GM12892 (cell line): ENCODE data around the gene MAT2B. TPM values are rescaled to one million over a fixed set of nuclear protein-coding genes. Genes with fewer than 3 reads are reported as not detected.

Experiments used
- DNase-seq: peaks from one replicate; pipeline ENCODE4 v3.0.0; 2011; ENCODE audit not compliant: insufficient read length
- FAIRE-seq: peaks from 2 replicates; lab custom pipeline; 2011; peaks lifted over from hg19 to GRCh38; lab: Jason Lieb, UNC
- POLR2A ChIP-seq: IDR thresholded peaks from 2 replicates; pipeline ENCODE4 v1.6.1; 2011; ENCODE audit warnings: low read depth, low read length, control low read depth
- POLR2AphosphoS5 ChIP-seq: IDR thresholded peaks from 2 replicates; pipeline ENCODE4 v1.6.1; 2011; ENCODE audit warnings: low read depth, low read length, control low read depth
- TAF1 ChIP-seq: IDR thresholded peaks from 2 replicates; pipeline ENCODE4 v1.6.1; 2011; ENCODE audit warnings: low read depth, mild to moderate bottlenecking, control low read depth, low read length, borderline replicate concordance
- polyA plus RNA-seq: library from polyadenylated mRNA; unstranded; fragments of >200 nt; gene quantifications from one replicate; pipeline ENCODE4 v1.2.1, GENCODE V29; 2012; ENCODE audit warnings: missing spikeins, inconsistent platforms; ENCODE audit not compliant: missing spikeins

MAT2B gene
- polyA plus RNA-seq = 86.3 TPM

- peak; percentile 86 for TF ChIP-seq POLR2AphosphoS5
- peak; percentile 92 for TF ChIP-seq POLR2A
- no peak for TF ChIP-seq TAF1
- DNase-seq (peak; percentile 80), FAIRE-seq (peak; percentile 82)
These were observed at the start of gene MAT2B for GRCh38 chr5:163505368-163506094. TSS of gene MAT2B (plus strand) at chr5:163505619. CDS start at chr5:163505687, 68 bp downstream.

GRCh38 chr5:163456029-163456589, 49.3 kb upstream of the MAT2B start:
- TF ChIP-seq POLR2AphosphoS5 = no peak
- TF ChIP-seq POLR2A = no peak
- TF ChIP-seq TAF1 = no peak
- DNase-seq = no peak
- FAIRE-seq = no peak

GRCh38 chr5:163456840-163457239, 48.6 kb upstream of the MAT2B start:
- DNase-seq = no peak
- FAIRE-seq = no peak
- TF ChIP-seq POLR2AphosphoS5 (no peak), POLR2A (no peak), TAF1 (no peak)

GRCh38 chr5:163458778-163459385, 46.5 kb upstream of the MAT2B start:
- FAIRE-seq (peak; percentile 46), DNase-seq (no peak)
- no peak for TF ChIP-seq TAF1

- no peak for FAIRE-seq
- TF ChIP-seq POLR2AphosphoS5 (no peak), TAF1 (no peak), POLR2A (no peak)
These were observed 46.0 kb upstream of the MAT2B start for GRCh38 chr5:163459462-163459818.

GRCh38 chr5:163459819-163460561, 45.4 kb upstream of the MAT2B start, which contains the start of gene NUDCD2:
TSS of gene NUDCD2 (minus strand) at chr5:163460102. CDS start at chr5:163460050, 52 bp downstream.
- FAIRE-seq (peak; percentile 92), DNase-seq (peak; percentile 56)
- TF ChIP-seq POLR2A = peak; percentile 91
- peak; percentile 96 for TF ChIP-seq POLR2AphosphoS5
- TF ChIP-seq TAF1 = peak; percentile 39; the same call in 1 of the 2 replicates

More at GRCh38 chr5:163459462-163459818, 46.0 kb upstream of the MAT2B start:
- DNase-seq = no peak

- DNase-seq (no peak), FAIRE-seq (no peak)
- TF ChIP-seq POLR2A = peak; percentile 82
- TF ChIP-seq POLR2AphosphoS5 = peak; percentile 77
- peak; percentile 80; the same call in 1 of the 2 replicates for TF ChIP-seq TAF1
These were observed 44.8 kb upstream of the MAT2B start, which contains the start of gene HMMR for GRCh38 chr5:163460562-163461171. TSS of gene HMMR (plus strand) at chr5:163460632. CDS start at chr5:163460693, 61 bp downstream.

GRCh38 chr5:163463063-163463435, 42.4 kb upstream of the MAT2B start:
- TF ChIP-seq TAF1 = no peak
- no peak for TF ChIP-seq POLR2AphosphoS5
- no peak for TF ChIP-seq POLR2A
- DNase-seq (no peak), FAIRE-seq (no peak)

- no peak for FAIRE-seq
- no peak for TF ChIP-seq POLR2A
- no peak for TF ChIP-seq POLR2AphosphoS5
- no peak for TF ChIP-seq TAF1
- no peak for DNase-seq
These were observed 37.7 kb upstream of the MAT2B start for GRCh38 chr5:163467682-163468081.

GRCh38 chr5:163473635-163474243, 31.7 kb upstream of the MAT2B start:
- no peak for TF ChIP-seq POLR2A
- TF ChIP-seq TAF1 = no peak
- TF ChIP-seq POLR2AphosphoS5 = no peak
- DNase-seq = no peak
- FAIRE-seq = no peak

GRCh38 chr5:163475411-163475810, 30.0 kb upstream of the MAT2B start:
- TF ChIP-seq POLR2A (no peak), TAF1 (no peak)
- FAIRE-seq = no peak

More at GRCh38 chr5:163475411-163475810, 30.0 kb upstream of the MAT2B start:
- DNase-seq = no peak
